ENCODE measurements around the gene MEGF11. TPM values are rescaled to one million over a fixed set of nuclear protein-coding genes. Genes with fewer than 3 reads are reported as not detected.
A peak's percentile ranks its signal among the peaks of the same experiment; 100 is the strongest.

The MEGF11 gene
- total RNA-seq, 1 experiment from 2014 or later, result 1.2 TPM

- Histone ChIP-seq H2BK12ac (ENCODE audit: insufficient read length, low read depth, low read length) (no peak overlapping the region), H3K14ac (ENCODE audit: insufficient read depth, low read length) (no peak overlapping the region), H2AK5ac (ENCODE audit: insufficient read length, low read length) (no peak overlapping the region)
Measured at GRCh38 chr15:65856821-65857455, 396.6 kb downstream of the MEGF11 start.

More at GRCh38 chr15:65856821-65857455, 396.6 kb downstream of the MEGF11 start:
- H3K79me2 ChIP-seq (ENCODE audit: insufficient read depth, low read length), result no peaks in the 10 kb centered on the region
- H3K79me1 ChIP-seq (ENCODE audit: insufficient read depth, low read depth, low read length, poor library complexity, severe bottlenecking), result no peaks in the 10 kb centered on the region
- H3K9ac ChIP-seq (ENCODE audit: extremely low read depth, insufficient read length, low read length), result no peak overlapping the region
- no CpG with 5 or more reads among the region's 12 CpGs for WGBS (ENCODE audit: extremely low coverage, insufficient read length, low lambda C conversion rate)
- no peak overlapping the region for H3K56ac ChIP-seq (ENCODE audit: insufficient read length, low read depth, low read length)
- no peak overlapping the region for H3K27ac ChIP-seq (ENCODE audit: insufficient read length, low read depth, low read length)
- no peak overlapping the region for H3K23ac ChIP-seq (ENCODE audit: insufficient read length, low read depth, low read length)
- Mint-ChIP-seq H3K36me3 (ENCODE audit: insufficient read depth in 1 of 3, low read depth in 3 of 3) (no peaks in the 10 kb centered on the region), H3K27ac (no peak overlapping the region), H3K27me3 (ENCODE audit: low read depth) (no peaks in the 10 kb centered on the region), H3K4me3 (no peak overlapping the region), H3K4me1 (peaks cover 10 to 13% of the 10 kb centered on the region in 2 experiments), H3K9me3 (no peaks in the 10 kb centered on the region)
- no peak overlapping the region for H2BK5ac ChIP-seq (ENCODE audit: insufficient read length, low read length)
- TF ChIP-seq, protein P1, sequence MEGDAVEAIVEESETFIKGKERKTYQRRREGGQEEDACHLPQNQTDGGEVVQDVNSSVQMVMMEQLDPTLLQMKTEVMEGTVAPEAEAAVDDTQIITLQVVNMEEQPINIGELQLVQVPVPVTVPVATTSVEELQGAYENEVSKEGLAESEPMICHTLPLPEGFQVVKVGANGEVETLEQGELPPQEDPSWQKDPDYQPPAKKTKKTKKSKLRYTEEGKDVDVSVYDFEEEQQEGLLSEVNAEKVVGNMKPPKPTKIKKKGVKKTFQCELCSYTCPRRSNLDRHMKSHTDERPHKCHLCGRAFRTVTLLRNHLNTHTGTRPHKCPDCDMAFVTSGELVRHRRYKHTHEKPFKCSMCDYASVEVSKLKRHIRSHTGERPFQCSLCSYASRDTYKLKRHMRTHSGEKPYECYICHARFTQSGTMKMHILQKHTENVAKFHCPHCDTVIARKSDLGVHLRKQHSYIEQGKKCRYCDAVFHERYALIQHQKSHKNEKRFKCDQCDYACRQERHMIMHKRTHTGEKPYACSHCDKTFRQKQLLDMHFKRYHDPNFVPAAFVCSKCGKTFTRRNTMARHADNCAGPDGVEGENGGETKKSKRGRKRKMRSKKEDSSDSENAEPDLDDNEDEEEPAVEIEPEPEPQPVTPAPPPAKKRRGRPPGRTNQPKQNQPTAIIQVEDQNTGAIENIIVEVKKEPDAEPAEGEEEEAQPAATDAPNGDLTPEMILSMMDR (conservative IDR thresholded peaks at IDR 0.05), result peak; percentile 97
- no peaks in the 10 kb centered on the region for H4K20me1 ChIP-seq (ENCODE audit: control insufficient read depth, insufficient read depth, insufficient read length)
- no peak overlapping the region for H4K5ac ChIP-seq (ENCODE audit: insufficient read length, low read depth, low read length)
- no peak overlapping the region for H2AFZ ChIP-seq (ENCODE audit: low read length)
- no peak overlapping the region for H3K4ac ChIP-seq (ENCODE audit: low read depth, low read length)
- no peak overlapping the region for H3K4me2 ChIP-seq (ENCODE audit: insufficient read depth, insufficient read length, low read length)
- H2BK15ac ChIP-seq (ENCODE audit: low read depth, low read length), result no peak overlapping the region
- H3K4me1 ChIP-seq (ENCODE audit: insufficient read depth, low read length), result no peaks in the 10 kb centered on the region; the same call in 1 of the 2 replicates
- H3K9me3 ChIP-seq (ENCODE audit: control insufficient read depth, low read depth, low read length), result no peaks in the 10 kb centered on the region
- no peak overlapping the region for H4K8ac ChIP-seq (replicated peaks; ENCODE audit: insufficient read length, low read depth, low read length)
- H3K18ac ChIP-seq (ENCODE audit: insufficient read length, low read depth, low read length), result no peak overlapping the region
- no peak overlapping the region for H3T11ph ChIP-seq (ENCODE audit: low read length)
- no peaks in the 10 kb centered on the region for H3K23me2 ChIP-seq (ENCODE audit: insufficient read length, low read depth, low read length, poor library complexity, severe bottlenecking)
- no peak overlapping the region for H2BK120ac ChIP-seq (ENCODE audit: low read depth, low read length, poor library complexity, severe bottlenecking)
- no peak overlapping the region for H4K91ac ChIP-seq (ENCODE audit: insufficient read length, low read depth, low read length)
- H3K27me3 ChIP-seq (ENCODE audit: insufficient read depth, low read length), result no peaks in the 10 kb centered on the region
- H2BK20ac ChIP-seq (ENCODE audit: low read depth, low read length, poor library complexity, severe bottlenecking), result no peak overlapping the region
- DNase-seq, result peak; percentile 72
